T-helper 1 cell treated with Interleukin-12 subunit alpha and Interleukin-12 subunit beta and Interleukin-4 antibody, amounts not matched to agents 30 ng/mL and 1 ng/mL, for 36 hours (primary cell): ENCODE results near the gene YIPF1. TPM values are rescaled to one million over a fixed set of nuclear protein-coding genes. Genes with fewer than 3 reads are reported as not detected.

Experiments used
- total RNA-seq: library from RNA; stranded (reverse); gene quantifications from 2 replicates; pipeline ENCODE4 v1.2.3, GENCODE V29; 2022

Gene YIPF1
- total RNA-seq, 1 donor from 2014 or later = 20.1 TPM

Other genes starting within 250 kb of the YIPF1 start
- gene GLIS1, start 150.6 kb downstream of the YIPF1 start, total RNA-seq = not detected in 2 replicates
- gene NDC1, start 51.5 kb downstream of the YIPF1 start, total RNA-seq = 20.7 and 21.7 TPM in 2 replicates
- not detected in 2 replicates for gene DIO1, start 4.4 kb upstream of the YIPF1 start, total RNA-seq
- 58.1 and 59.9 TPM in 2 replicates for gene IFT25, start 55.9 kb upstream of the YIPF1 start, total RNA-seq
- gene LRRC42, start 56.6 kb upstream of the YIPF1 start, total RNA-seq = 19.3 TPM in 2 replicates
- not detected in 2 replicates for gene LDLRAD1, start 128.4 kb upstream of the YIPF1 start, total RNA-seq
- 194 and 203 TPM in 2 replicates for gene TMEM59, start 163.4 kb upstream of the YIPF1 start, total RNA-seq
- 9.9 and 11.8 TPM in 2 replicates for gene TCEANC2, start 163.8 kb upstream of the YIPF1 start, total RNA-seq